Measurements from ENCODE around the gene SLF2.

GRCh38 chr10:100942229-100942628 is 29.5 kb downstream of the SLF2 start:
- TF ChIP-seq, protein P1, sequence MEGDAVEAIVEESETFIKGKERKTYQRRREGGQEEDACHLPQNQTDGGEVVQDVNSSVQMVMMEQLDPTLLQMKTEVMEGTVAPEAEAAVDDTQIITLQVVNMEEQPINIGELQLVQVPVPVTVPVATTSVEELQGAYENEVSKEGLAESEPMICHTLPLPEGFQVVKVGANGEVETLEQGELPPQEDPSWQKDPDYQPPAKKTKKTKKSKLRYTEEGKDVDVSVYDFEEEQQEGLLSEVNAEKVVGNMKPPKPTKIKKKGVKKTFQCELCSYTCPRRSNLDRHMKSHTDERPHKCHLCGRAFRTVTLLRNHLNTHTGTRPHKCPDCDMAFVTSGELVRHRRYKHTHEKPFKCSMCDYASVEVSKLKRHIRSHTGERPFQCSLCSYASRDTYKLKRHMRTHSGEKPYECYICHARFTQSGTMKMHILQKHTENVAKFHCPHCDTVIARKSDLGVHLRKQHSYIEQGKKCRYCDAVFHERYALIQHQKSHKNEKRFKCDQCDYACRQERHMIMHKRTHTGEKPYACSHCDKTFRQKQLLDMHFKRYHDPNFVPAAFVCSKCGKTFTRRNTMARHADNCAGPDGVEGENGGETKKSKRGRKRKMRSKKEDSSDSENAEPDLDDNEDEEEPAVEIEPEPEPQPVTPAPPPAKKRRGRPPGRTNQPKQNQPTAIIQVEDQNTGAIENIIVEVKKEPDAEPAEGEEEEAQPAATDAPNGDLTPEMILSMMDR (IDR thresholded peaks at IDR 0.05), result no peak
- no peak for TF ChIP-seq POLR2A (IDR thresholded peaks at IDR 0.05)
